Loucy (cell line): Measurements from ENCODE around the gene TNS4.

ENCODE experiments used
- H2AFZ ChIP-seq: fragments of 200-600 bp; sonication (generic); 2 replicates; pipeline ENCODE4 v1.6.0; 2016; ENCODE audit warnings: antibody characterized with exemption, mild to moderate bottlenecking, low read length, moderate library complexity
- H3F3A ChIP-seq: fragments of 200-600 bp; 2 replicates; pipeline ENCODE4 v1.6.0; 2016; ENCODE audit warnings: antibody characterized with exemption, low read depth, mild to moderate bottlenecking
- H3K27me3 ChIP-seq: fragments of 200-600 bp; sonication (generic); 2 replicates; pipeline ENCODE4 v1.6.1; 2014; ENCODE audit warnings: low read length, mild to moderate bottlenecking; ENCODE audit not compliant: insufficient read depth, poor library complexity, severe bottlenecking
- H3K36me3 ChIP-seq: fragments of 200-600 bp; sonication (generic); 2 replicates; pipeline ENCODE4 v1.6.1; 2016; ENCODE audit warnings: low read length; ENCODE audit not compliant: insufficient read depth
- H3K4me1 ChIP-seq: fragments of 200-600 bp; sonication (generic); 2 replicates; pipeline ENCODE4 v1.5.1; 2014; ENCODE audit warnings: low read length, mild to moderate bottlenecking; ENCODE audit not compliant: insufficient read depth, poor library complexity, severe bottlenecking
- H3K4me2 ChIP-seq: fragments of 200-600 bp; sonication (generic); 2 replicates; pipeline ENCODE4 v1.6.0; 2014; ENCODE audit warnings: antibody characterized with exemption, low read length, low read depth, mild to moderate bottlenecking; ENCODE audit not compliant: poor library complexity, severe bottlenecking
- H3K4me3 ChIP-seq: fragments of 200-600 bp; sonication (generic); 2 replicates; pipeline ENCODE4 v1.5.1; 2014; ENCODE audit warnings: low read length, mild to moderate bottlenecking, mixed read lengths; ENCODE audit not compliant: poor library complexity, severe bottlenecking
- H3K79me2 ChIP-seq: fragments of 200-600 bp; sonication (generic); 2 replicates; pipeline ENCODE4 v1.6.1; 2014; ENCODE audit warnings: low read length; ENCODE audit not compliant: insufficient read depth
- H3K9ac ChIP-seq: fragments of 200-600 bp; sonication (generic); 2 replicates; pipeline ENCODE4 v1.6.0; 2014; ENCODE audit warnings: mild to moderate bottlenecking, low read depth, low read length, moderate library complexity; ENCODE audit not compliant: poor library complexity, severe bottlenecking
- H3K9me2 ChIP-seq: fragments of 200-600 bp; sonication (generic); replicated peaks from 2 replicates; pipeline ENCODE4 v1.6.1; 2016; ENCODE audit warnings: low read depth, low read length, mixed read lengths
- H3K9me3 ChIP-seq: fragments of 200-600 bp; sonication (generic); 2 replicates; pipeline ENCODE4 v1.6.1; 2014; ENCODE audit warnings: mild to moderate bottlenecking, antibody characterized with exemption, low read length, low read depth; ENCODE audit not compliant: insufficient read depth
- H4K20me1 ChIP-seq: fragments of 200-600 bp; sonication (generic); 2 replicates; pipeline ENCODE4 v1.6.0; 2014; ENCODE audit warnings: antibody characterized with exemption, low read length, mild to moderate bottlenecking; ENCODE audit not compliant: insufficient read depth, poor library complexity, severe bottlenecking
- CTCF ChIP-seq: fragments of 200-600 bp; sonication (generic); conservative IDR thresholded peaks from 2 replicates; pipeline ENCODE4 v1.5.1; 2014; ENCODE audit warnings: mild to moderate bottlenecking, antibody characterized with exemption, low read length
- EZH2phosphoT487 ChIP-seq: fragments of 200-600 bp; IDR thresholded peaks from 2 replicates; pipeline ENCODE4 v1.6.1; 2018; ENCODE audit warnings: antibody characterized with exemption, mild to moderate bottlenecking, moderate library complexity, borderline replicate concordance

TNS4 gene

DNA sequence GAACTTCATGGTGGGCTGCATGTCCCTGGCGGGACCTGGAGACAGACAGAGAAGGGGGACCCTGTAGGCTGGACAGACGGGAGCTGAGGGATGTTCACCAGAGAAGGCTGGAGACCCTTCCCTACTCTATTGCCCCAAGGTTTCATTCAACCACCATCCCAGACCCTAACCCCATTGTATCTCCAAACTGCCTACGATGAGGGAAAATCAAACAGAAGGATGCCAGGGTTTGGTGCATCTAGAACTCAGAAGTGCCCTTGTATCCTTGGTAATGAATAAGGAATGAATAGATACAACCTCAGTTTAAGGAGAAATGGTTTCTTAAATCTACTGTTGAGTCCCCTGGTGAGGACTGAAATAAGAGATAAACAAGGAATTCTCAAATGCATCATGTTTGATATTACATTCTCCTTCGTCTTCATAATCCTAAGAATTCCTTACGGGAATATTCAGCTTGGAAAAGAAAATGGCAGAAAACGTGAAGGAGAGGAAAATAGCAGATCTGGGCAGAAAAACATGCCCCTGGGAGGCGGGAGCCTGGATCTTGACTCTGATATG lies 16.4 kb downstream of the TNS4 start:
- Histone ChIP-seq H3K4me3 (no peak overlapping the region), H2AFZ (no peak overlapping the region), H3K36me3 (no peaks in the 10 kb centered on the region), H3K79me2 (no peaks in the 10 kb centered on the region), H3K4me1 (peaks cover 16% of the 10 kb centered on the region), H3K9ac (no peak overlapping the region), H3K4me2 (no peak overlapping the region), H4K20me1 (no peaks in the 10 kb centered on the region), H3K9me2 (no peaks in the 10 kb centered on the region), H3K9me3 (no peaks in the 10 kb centered on the region), H3K27me3 (no peaks in the 10 kb centered on the region), H3F3A (no peaks in the 10 kb centered on the region)
- TF ChIP-seq EZH2phosphoT487 (no peak), CTCF (no peak)

DNA sequence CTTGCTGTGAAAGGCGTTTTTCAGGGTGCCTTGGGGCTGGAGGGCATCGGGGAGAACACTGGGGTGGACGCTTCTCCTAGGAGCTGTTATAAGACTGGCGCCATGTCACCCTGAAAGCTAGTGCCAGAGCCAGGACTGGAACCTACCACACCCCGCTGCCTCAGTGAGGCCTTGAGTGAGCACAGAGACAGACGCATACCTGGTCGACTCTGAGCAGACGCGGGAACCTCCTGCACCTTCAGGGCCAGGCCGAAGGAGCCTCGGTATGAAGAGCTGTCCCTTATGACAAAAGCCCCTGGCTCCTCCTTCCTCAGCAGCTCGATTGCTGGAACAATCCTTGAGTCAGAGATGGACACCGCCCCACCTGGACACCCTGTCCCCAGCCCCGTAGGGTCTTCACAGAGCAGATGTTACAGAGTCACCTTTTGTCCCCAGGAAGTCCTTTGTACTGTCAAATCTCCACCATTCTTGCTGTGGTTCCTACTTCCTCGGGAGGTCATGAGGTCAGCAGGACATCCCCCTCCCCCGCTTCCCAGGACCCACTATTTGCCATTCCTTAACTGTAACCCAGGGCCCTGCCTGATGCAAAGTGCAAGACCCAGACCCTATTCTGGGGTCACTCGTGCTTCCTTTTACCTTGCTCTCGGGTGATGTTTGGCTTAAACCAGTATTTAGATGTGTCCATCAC lies 17.0 kb downstream of the TNS4 start:
- no peak for TF ChIP-seq EZH2phosphoT487
- no peak for TF ChIP-seq CTCF
- Histone ChIP-seq H3K36me3 (no peaks in the 10 kb centered on the region), H3K79me2 (no peaks in the 10 kb centered on the region), H3K9ac (no peak overlapping the region), H3K4me2 (no peak overlapping the region), H3K9me3 (no peaks in the 10 kb centered on the region), H3F3A (no peaks in the 10 kb centered on the region), H3K27me3 (no peaks in the 10 kb centered on the region), H3K9me2 (no peaks in the 10 kb centered on the region), H3K4me3 (no peak overlapping the region), H2AFZ (no peak overlapping the region), H4K20me1 (no peaks in the 10 kb centered on the region), H3K4me1 (peaks cover 18% of the 10 kb centered on the region)

GRCh38 chr17:40483679-40484078 lies 17.7 kb downstream of the TNS4 start:
- peaks cover 20% of the 10 kb centered on the region for H3K4me1 ChIP-seq
- H4K20me1 ChIP-seq: no peaks in the 10 kb centered on the region
- no peaks in the 10 kb centered on the region for H3K9me2 ChIP-seq
- H3K36me3 ChIP-seq: no peaks in the 10 kb centered on the region
- no peak overlapping the region for H3K9ac ChIP-seq
- no peaks in the 10 kb centered on the region for H3K9me3 ChIP-seq
- H3K27me3 ChIP-seq: no peaks in the 10 kb centered on the region
- no peak overlapping the region for H2AFZ ChIP-seq
- H3K79me2 ChIP-seq: no peaks in the 10 kb centered on the region
- no peak overlapping the region for H3K4me2 ChIP-seq
- H3K4me3 ChIP-seq: no peak overlapping the region
- no peak for TF ChIP-seq EZH2phosphoT487
- no peak for TF ChIP-seq CTCF
- no peaks in the 10 kb centered on the region for H3F3A ChIP-seq
